ENCODE measurements around the gene HERC3.

HERC3 gene

GRCh38 chr4:88591787-88592599 is at the start of gene HERC3:
Gene HERC3, plus strand, starts transcription at chr4:88592480. Its CDS starts 13,344 bp downstream, at chr4:88605824.
- peak; percentile 87 for DNase-seq

- DNase-seq: no peak
Observed at GRCh38 chr4:88549815-88550214, 42.5 kb upstream of the HERC3 start.

GRCh38 chr4:88567591-88567990 is 24.7 kb upstream of the HERC3 start:
- no peak for DNase-seq

- no peak for DNase-seq
Observed at GRCh38 chr4:88570001-88570400, 22.3 kb upstream of the HERC3 start.

GRCh38 chr4:88573276-88573980 is 18.9 kb upstream of the HERC3 start:
- DNase-seq: no peak

GRCh38 chr4:88573995-88574394 is 18.3 kb upstream of the HERC3 start:
- no peak for DNase-seq

- no peak for DNase-seq
Observed at GRCh38 chr4:88575186-88575585, 17.1 kb upstream of the HERC3 start.

GRCh38 chr4:88582493-88582892 is 9.8 kb upstream of the HERC3 start:
- DNase-seq: no peak

GRCh38 chr4:88583631-88584470 is 8.4 kb upstream of the HERC3 start:
- no peak for DNase-seq

- DNase-seq: no peak
Observed at GRCh38 chr4:88584471-88584900, 7.8 kb upstream of the HERC3 start.

GRCh38 chr4:88585917-88586316 is 6.4 kb upstream of the HERC3 start:
- no peak for DNase-seq

- no peak for DNase-seq
Observed at GRCh38 chr4:88587306-88587705, 5.0 kb upstream of the HERC3 start.

GRCh38 chr4:88592600-88593448 is 544 bp downstream of the HERC3 start:
- DNase-seq: peak; percentile 79

GRCh38 chr4:88597970-88598660 is 5.8 kb downstream of the HERC3 start:
- DNase-seq: no peak

- no peak for DNase-seq
Observed at GRCh38 chr4:88599298-88599697, 7.0 kb downstream of the HERC3 start.

GRCh38 chr4:88599714-88600113 is 7.4 kb downstream of the HERC3 start:
- DNase-seq: no peak

GRCh38 chr4:88600176-88600838 is 8.0 kb downstream of the HERC3 start:
- DNase-seq: no peak

- DNase-seq: no peak
Observed at GRCh38 chr4:88604978-88605678, 12.8 kb downstream of the HERC3 start.

- no peak for DNase-seq
Observed at GRCh38 chr4:88605736-88606135, 13.5 kb downstream of the HERC3 start.

GRCh38 chr4:88606832-88607231 is 14.6 kb downstream of the HERC3 start:
- no peak for DNase-seq
